Osteoblast (primary cell): ENCODE results near the gene AGBL4. TPM values are rescaled to one million over a fixed set of nuclear protein-coding genes. Genes with fewer than 3 reads are reported as not detected.

ENCODE experiments used
- DNase-seq: peaks from one replicate; pipeline ENCODE4 v3.0.0; 2011; ENCODE audit warnings: low spot score, mixed read lengths; ENCODE audit not compliant: insufficient read length; ENCODE audit errors: missing footprints
- H2AFZ ChIP-seq: 2 replicates; pipeline ENCODE4 v1.6.0; 2011; ENCODE audit warnings: mild to moderate bottlenecking, low read length
- H3K27ac ChIP-seq: 2 replicates; pipeline ENCODE4 v1.5.1; 2011; ENCODE audit warnings: mild to moderate bottlenecking, low read depth, low read length, moderate library complexity
- H3K27me3 ChIP-seq: 2 replicates; pipeline ENCODE4 v1.6.0; 2012; ENCODE audit warnings: mild to moderate bottlenecking, control low read depth, inconsistent platforms, low read length, moderate library complexity; ENCODE audit not compliant: insufficient read depth
- H3K36me3 ChIP-seq: 2 replicates; pipeline ENCODE4 v1.5.1; 2011; ENCODE audit warnings: mild to moderate bottlenecking, low read length, control low read depth, moderate library complexity; ENCODE audit not compliant: insufficient read depth
- H3K4me1 ChIP-seq: 2 replicates; pipeline ENCODE4 v1.5.1; 2011; ENCODE audit warnings: mild to moderate bottlenecking, low read length, control low read depth, moderate library complexity; ENCODE audit not compliant: insufficient read depth
- H3K4me2 ChIP-seq: 2 replicates; pipeline ENCODE4 v1.6.0; 2011; ENCODE audit warnings: mild to moderate bottlenecking, low read length; ENCODE audit not compliant: insufficient read depth
- H3K4me3 ChIP-seq: fragments of 200-600 bp; sonication (generic); 3 replicates; pipeline ENCODE4 v1.5.1; 2012; ENCODE audit warnings: mild to moderate bottlenecking, low read length, inconsistent platforms; ENCODE audit not compliant: insufficient read depth
- H3K79me2 ChIP-seq: 2 replicates; pipeline ENCODE4 v1.6.0; 2012; ENCODE audit warnings: mild to moderate bottlenecking, low read length, control low read depth, inconsistent platforms; ENCODE audit not compliant: insufficient read depth
- H3K9me3 ChIP-seq: 2 replicates; pipeline ENCODE4 v1.5.1; 2011; ENCODE audit warnings: low read depth, low read length, control low read depth
- H4K20me1 ChIP-seq: 2 replicates; pipeline ENCODE4 v1.6.0; 2012; ENCODE audit warnings: mild to moderate bottlenecking, low read length, control low read depth; ENCODE audit not compliant: insufficient read depth
- total RNA-seq: library from RNA; depleted of rRNA; stranded (reverse); fragments of >200 nt; gene quantifications from 2 replicates; pipeline ENCODE4 v1.2.3, GENCODE V29; 2012
- TF ChIP-seq, protein P1 (sequence below): IDR thresholded peaks from 2 replicates; pipeline ENCODE4 v1.5.1; 2011; ENCODE audit warnings: mild to moderate bottlenecking, low read depth, low read length, moderate library complexity; ENCODE audit errors: extremely low read depth

The AGBL4 gene
- total RNA-seq, 1 donor: not detected

DNA sequence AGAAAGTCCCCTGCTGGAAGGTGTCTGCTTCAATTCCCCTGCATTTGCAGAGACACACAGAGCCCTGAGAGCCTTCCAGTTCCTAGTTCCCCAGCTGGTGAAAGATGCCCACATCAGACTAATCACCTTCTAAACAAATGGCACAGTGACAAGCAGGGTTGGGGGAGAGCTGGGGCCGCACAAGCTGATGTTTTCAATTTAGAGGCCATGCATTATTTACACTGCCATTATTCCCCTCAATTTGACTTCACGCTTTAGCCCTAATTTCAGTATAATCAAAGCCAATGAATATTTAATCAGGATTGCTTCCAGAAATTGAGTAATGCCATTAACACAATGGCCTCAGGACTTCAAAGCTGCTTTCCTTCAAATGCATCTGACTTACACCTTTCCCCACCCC is 1328.6 kb downstream of the AGBL4 start:
- Histone ChIP-seq H3K4me3 (no peak overlapping the region), H3K4me2 (no peak overlapping the region), H3K27me3 (peaks cover 2% of the 10 kb centered on the region), H2AFZ (no peak overlapping the region), H3K4me1 (no peaks in the 10 kb centered on the region), H3K79me2 (no peaks in the 10 kb centered on the region), H3K36me3 (no peaks in the 10 kb centered on the region), H3K9me3 (no peaks in the 10 kb centered on the region), H3K27ac (no peak overlapping the region), H4K20me1 (no peaks in the 10 kb centered on the region)
- DNase-seq: no peak
- TF ChIP-seq, protein P1, sequence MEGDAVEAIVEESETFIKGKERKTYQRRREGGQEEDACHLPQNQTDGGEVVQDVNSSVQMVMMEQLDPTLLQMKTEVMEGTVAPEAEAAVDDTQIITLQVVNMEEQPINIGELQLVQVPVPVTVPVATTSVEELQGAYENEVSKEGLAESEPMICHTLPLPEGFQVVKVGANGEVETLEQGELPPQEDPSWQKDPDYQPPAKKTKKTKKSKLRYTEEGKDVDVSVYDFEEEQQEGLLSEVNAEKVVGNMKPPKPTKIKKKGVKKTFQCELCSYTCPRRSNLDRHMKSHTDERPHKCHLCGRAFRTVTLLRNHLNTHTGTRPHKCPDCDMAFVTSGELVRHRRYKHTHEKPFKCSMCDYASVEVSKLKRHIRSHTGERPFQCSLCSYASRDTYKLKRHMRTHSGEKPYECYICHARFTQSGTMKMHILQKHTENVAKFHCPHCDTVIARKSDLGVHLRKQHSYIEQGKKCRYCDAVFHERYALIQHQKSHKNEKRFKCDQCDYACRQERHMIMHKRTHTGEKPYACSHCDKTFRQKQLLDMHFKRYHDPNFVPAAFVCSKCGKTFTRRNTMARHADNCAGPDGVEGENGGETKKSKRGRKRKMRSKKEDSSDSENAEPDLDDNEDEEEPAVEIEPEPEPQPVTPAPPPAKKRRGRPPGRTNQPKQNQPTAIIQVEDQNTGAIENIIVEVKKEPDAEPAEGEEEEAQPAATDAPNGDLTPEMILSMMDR: no peak

DNA sequence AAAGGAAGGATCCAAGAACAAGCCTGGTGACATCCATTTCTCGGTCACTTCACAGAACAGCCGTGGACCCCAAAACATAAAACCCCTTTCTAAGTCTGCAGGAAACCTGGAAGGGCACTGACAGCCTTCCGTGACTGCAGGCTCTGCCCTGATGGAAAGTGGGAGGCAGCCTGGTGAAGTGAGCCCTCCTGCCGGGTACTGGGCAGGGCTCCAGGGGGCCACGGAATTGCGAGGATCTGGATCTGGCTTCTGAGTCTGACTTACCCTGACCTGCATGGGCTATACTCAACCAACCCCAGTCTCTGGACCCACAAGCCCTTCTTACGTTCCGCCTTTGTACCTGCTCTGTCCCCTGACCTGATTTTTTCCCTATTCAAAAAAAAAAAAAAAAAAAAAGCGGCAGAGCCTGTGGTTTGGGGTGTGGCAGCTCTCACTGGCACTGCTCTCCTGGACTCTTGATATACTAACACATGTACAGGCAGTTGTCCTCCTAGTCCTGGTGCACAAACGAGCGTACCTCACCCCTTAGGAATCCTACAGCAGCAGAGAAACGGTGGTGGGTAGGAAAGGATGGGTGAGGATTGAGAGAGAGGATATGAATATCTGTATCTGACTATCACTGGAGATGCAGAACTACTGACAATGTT is 1330.0 kb downstream of the AGBL4 start:
- Histone ChIP-seq H3K79me2 (no peaks in the 10 kb centered on the region), H3K4me2 (no peak overlapping the region), H2AFZ (no peak overlapping the region), H3K4me3 (no peak overlapping the region), H4K20me1 (no peaks in the 10 kb centered on the region), H3K9me3 (no peaks in the 10 kb centered on the region), H3K27me3 (peaks cover 2% of the 10 kb centered on the region), H3K4me1 (no peaks in the 10 kb centered on the region), H3K27ac (no peak overlapping the region), H3K36me3 (no peaks in the 10 kb centered on the region)
- no peak for DNase-seq
- TF ChIP-seq, protein P1: no peak

DNA sequence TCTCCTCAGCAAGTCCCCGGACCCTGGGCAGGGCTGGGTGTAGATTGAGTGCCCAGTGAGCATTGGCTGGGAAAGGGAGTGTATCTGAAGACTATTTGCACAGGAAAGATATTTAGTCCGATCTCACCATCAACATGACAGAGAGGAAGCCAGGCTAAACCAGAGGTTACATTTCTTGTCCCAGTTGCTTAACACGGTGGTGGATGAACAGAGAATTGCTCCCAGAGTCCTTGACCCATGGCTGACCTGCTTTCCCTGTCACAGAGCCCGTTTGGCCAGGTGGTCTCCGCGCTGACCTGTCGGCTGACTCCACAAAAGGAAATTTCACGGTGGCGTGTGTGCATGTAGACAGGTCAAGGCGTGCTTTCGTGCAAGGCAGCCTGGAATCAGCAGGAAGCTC is 1330.6 kb downstream of the AGBL4 start:
- Histone ChIP-seq H3K4me3 (no peak overlapping the region), H3K4me2 (no peak overlapping the region), H4K20me1 (no peaks in the 10 kb centered on the region), H2AFZ (no peak overlapping the region), H3K36me3 (no peaks in the 10 kb centered on the region), H3K27ac (no peak overlapping the region), H3K79me2 (no peaks in the 10 kb centered on the region), H3K27me3 (peaks cover 2% of the 10 kb centered on the region), H3K9me3 (no peaks in the 10 kb centered on the region), H3K4me1 (no peaks in the 10 kb centered on the region)
- no peak for DNase-seq
- TF ChIP-seq, protein P1: no peak

DNA sequence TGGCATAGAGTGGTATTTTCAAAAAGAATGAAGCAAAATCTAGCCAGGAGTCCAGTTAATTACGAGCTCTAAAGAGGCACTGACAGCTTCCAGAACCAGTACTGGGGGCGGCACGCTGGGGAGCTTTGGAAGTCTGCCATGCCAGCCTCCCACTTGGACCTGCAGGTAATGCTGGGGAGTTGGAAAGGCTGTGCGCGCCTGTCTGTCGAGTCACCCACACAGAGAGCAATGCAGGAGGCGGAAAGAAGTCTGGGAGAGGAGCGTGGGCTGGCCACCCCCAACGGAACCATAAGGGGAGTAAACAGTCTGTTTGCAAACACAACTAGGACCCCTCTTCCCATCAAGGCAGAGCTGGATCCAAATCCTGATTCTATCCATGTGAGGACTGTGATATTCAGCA is 1331.5 kb downstream of the AGBL4 start:
- Histone ChIP-seq H3K4me1 (no peaks in the 10 kb centered on the region), H3K4me3 (no peak overlapping the region), H3K27me3 (peaks cover 2% of the 10 kb centered on the region), H3K79me2 (no peaks in the 10 kb centered on the region), H3K9me3 (no peaks in the 10 kb centered on the region), H3K4me2 (no peak overlapping the region), H3K27ac (no peak overlapping the region), H4K20me1 (no peaks in the 10 kb centered on the region), H3K36me3 (no peaks in the 10 kb centered on the region), H2AFZ (no peak overlapping the region)
- TF ChIP-seq, protein P1: no peak
- no peak for DNase-seq
